HL-60 (cell line): ENCODE data around the gene TBC1D1.

ENCODE experiments used
- CTCF ChIP-seq: IDR thresholded peaks from one replicate; pipeline ENCODE4 v1.5.1; 2011; ENCODE audit warnings: low read length, control low read depth, inconsistent platforms; ENCODE audit not compliant: insufficient read depth
- REST ChIP-seq: IDR thresholded peaks from 2 replicates; pipeline ENCODE4 v1.6.1; 2012; ENCODE audit warnings: low read depth; ENCODE audit not compliant: insufficient replicate concordance

- no peak for TF ChIP-seq REST
- TF ChIP-seq CTCF = no peak
Measured at GRCh38 chr4:38025665-38026064, 134.8 kb downstream of the TBC1D1 start.
